Measurements from ENCODE around the gene SERPINB6. TPM values are rescaled to one million over a fixed set of nuclear protein-coding genes. Genes with fewer than 3 reads are reported as not detected.
A peak's percentile ranks its signal among the peaks of the same experiment; 100 is the strongest.

Gene SERPINB6
- polyA plus RNA-seq, 2 of the 4 experiments (the other 2 are of a cell fraction), result 104 to 126 TPM

- Histone ChIP-seq H3K27ac (no peak overlapping the region), H3K9me3 (no peaks in the 10 kb centered on the region), H3K4me1 (peaks cover 36% of the 10 kb centered on the region), H3K4me3 (no peak overlapping the region), H3K4me2 (peak overlapping the region; percentile 47)
- POLR2A ChIA-PET, result no interaction called here
- FAIRE-seq (no peak), DNase-seq (ENCODE audit: low read depth in 1 of 2, low spot score in 1 of 2) (no peak), ATAC-seq (no peak)
- WGBS (ENCODE audit: missing lambda C conversion rate), result 83% methylated on average over 7 of the region's 7 CpGs
- TF ChIP-seq HOXB5 (CRISPR knock-in tag; IDR thresholded peaks at IDR 0.05) (no peak), TP53 (CRISPR knock-in tag; IDR thresholded peaks at IDR 0.05) (no peak), CHD4 (IDR thresholded peaks at IDR 0.05; ENCODE audit: borderline replicate concordance) (no peak), GATA3 (IDR thresholded peaks at IDR 0.05; ENCODE audit: borderline replicate concordance) (no peak), PBX3 (IDR thresholded peaks at IDR 0.05) (no peak), CBX8 (IDR thresholded peaks at IDR 0.05) (no peak), RNF2 (IDR thresholded peaks at IDR 0.05; ENCODE audit: borderline replicate concordance, low read depth) (no peak), HEYL (CRISPR knock-in tag; IDR thresholded peaks at IDR 0.05) (no peak), RCOR1 (IDR thresholded peaks at IDR 0.05; ENCODE audit: low read depth, low read length) (no peak), JUN (IDR thresholded peaks at IDR 0.05) (no peak), FOSL2 (IDR thresholded peaks at IDR 0.05) (no peak), FOSL2 (CRISPR knock-in tag; IDR thresholded peaks at IDR 0.05) (no peak), HES2 (IDR thresholded peaks at IDR 0.05) (no peak)
- CTCF ChIA-PET, result interaction anchor here (1.2 to 1.8 kb wide), 4 partner anchors 9 to 115 kb away, joined by 3 to 7 read pairs (median 4); no protein-coding TSS in a partner anchor
Observed at GRCh38 chr6:2961506-2961905, 9.9 kb downstream of the SERPINB6 start.

- POLR2A ChIA-PET, result interaction anchor here (0.7 kb wide), 1 partner anchor 11 kb away, joined by 3 read pairs; the partner anchor contains the start of gene SERPINB6
- Histone ChIP-seq H3K9me3 (no peaks in the 10 kb centered on the region), H3K27ac (peak overlapping the region; percentile 21 to 52; a peak in 2 of 6 replicates), H3K4me3 (no peak overlapping the region), H3K4me2 (peak overlapping the region; percentile 47), H3K4me1 (peaks cover 36% of the 10 kb centered on the region)
- CTCF ChIA-PET, result interaction anchor here (0.7 to 1.8 kb wide), 6 partner anchors 8 to 115 kb away, joined by 3 to 7 read pairs (median 4); no protein-coding TSS in a partner anchor
- FAIRE-seq (no peak), DNase-seq (ENCODE audit: low read depth in 1 of 2, low spot score in 1 of 2) (no peak), ATAC-seq (no peak; a peak in 1 of 6 replicates)
- TF ChIP-seq EP300 (IDR thresholded peaks at IDR 0.05) (no peak), EHMT2 (IDR thresholded peaks at IDR 0.05; ENCODE audit: low read depth) (no peak), E2F6 (IDR thresholded peaks at IDR 0.05; ENCODE audit: borderline replicate concordance, low read depth) (no peak), GATA3 (IDR thresholded peaks at IDR 0.05; ENCODE audit: borderline replicate concordance) (no peak), PHF8 (IDR thresholded peaks at IDR 0.05; ENCODE audit: borderline replicate concordance, low read depth) (no peak), PBX3 (IDR thresholded peaks at IDR 0.05) (no peak), ZSCAN20 (CRISPR knock-in tag; IDR thresholded peaks at IDR 0.05) (no peak), FOSL2 (IDR thresholded peaks at IDR 0.05) (no peak), FOSL2 (CRISPR knock-in tag; IDR thresholded peaks at IDR 0.05) (no peak), MYC (IDR thresholded peaks at IDR 0.05; ENCODE audit: borderline replicate concordance, low read length) (no peak), MAFK (IDR thresholded peaks at IDR 0.05; ENCODE audit: partially characterized antibody) (no peak), CBX8 (IDR thresholded peaks at IDR 0.05) (no peak), USF2 (IDR thresholded peaks at IDR 0.05) (no peak), EHF (CRISPR knock-in tag; IDR thresholded peaks at IDR 0.05) (no peak), MAX (IDR thresholded peaks at IDR 0.05) (no peak), FOSB (CRISPR knock-in tag; IDR thresholded peaks at IDR 0.05) (no peak)
- 45% methylated on average over 4 of the region's 4 CpGs for WGBS (ENCODE audit: missing lambda C conversion rate)
Observed at GRCh38 chr6:2960935-2961334, 10.4 kb downstream of the SERPINB6 start.

Data from A549 (cell line).